NB4 (cell line): ENCODE data around the gene SLC28A3.
"Not testable (repeated sequence)": the region's sequence is repeated elsewhere in the genome, so short reads cannot be mapped to it uniquely, and the experiment has no call there.

Experiments
- DNase-seq: peaks from one replicate; pipeline ENCODE4 v3.0.0; 2010; ENCODE audit warnings: low read depth
- H3K4me3 ChIP-seq: one replicate; pipeline ENCODE4 v1.5.1; 2011; ENCODE audit warnings: mild to moderate bottlenecking, low read depth, low read length, moderate library complexity
- CTCF ChIP-seq: IDR thresholded peaks from one replicate; pipeline ENCODE4 v1.5.1; 2012; ENCODE audit warnings: low read depth, low read length
- MAX ChIP-seq: IDR thresholded peaks from 2 replicates; pipeline ENCODE4 v1.6.1; 2011; ENCODE audit warnings: low read depth, low read length
- MYC ChIP-seq: IDR thresholded peaks from 2 replicates; pipeline ENCODE4 v1.6.1; 2011; ENCODE audit warnings: low read depth, low read length
- POLR2A ChIP-seq: IDR thresholded peaks from 2 replicates; pipeline ENCODE4 v1.6.1; 2011; ENCODE audit warnings: mild to moderate bottlenecking; ENCODE audit not compliant: insufficient read length; ENCODE audit errors: extremely low read depth

Gene SLC28A3

GRCh38 chr9:84340535-84340934 is at the start of gene SLC28A3:
TSS of gene SLC28A3 (minus strand) at chr9:84340758. CDS start at chr9:84340633, 125 bp downstream.
- no peak within 1 kb of the TSS for H3K4me3 ChIP-seq
- DNase-seq: no peak
- TF ChIP-seq MYC (no peak), CTCF (no peak)

- H3K4me3 ChIP-seq, DNase-seq: not testable (repeated sequence)
Observed at GRCh38 chr9:84390254-84390653, 49.7 kb upstream of the SLC28A3 start.

GRCh38 chr9:84387821-84388220 is 47.3 kb upstream of the SLC28A3 start:
- TF ChIP-seq MAX (no peak), CTCF (no peak), POLR2A (no peak), MYC (no peak)
- H3K4me3 ChIP-seq: no peak overlapping the region
- peak; percentile 25 for DNase-seq

- no peak for TF ChIP-seq MYC
- TF ChIP-seq POLR2A: no peak
- no peak for TF ChIP-seq CTCF
- TF ChIP-seq MAX: no peak
- H3K4me3 ChIP-seq: no peak overlapping the region
- DNase-seq: no peak
Observed at GRCh38 chr9:84386753-84387152, 46.2 kb upstream of the SLC28A3 start.

GRCh38 chr9:84385386-84386040 is 45.0 kb upstream of the SLC28A3 start:
- TF ChIP-seq MYC: no peak
- TF ChIP-seq MAX: no peak
- TF ChIP-seq CTCF: no peak
- TF ChIP-seq POLR2A: no peak
- no peak for DNase-seq
- no peak overlapping the region for H3K4me3 ChIP-seq

GRCh38 chr9:84384617-84385016 is 44.1 kb upstream of the SLC28A3 start:
- DNase-seq: no peak
- no peak overlapping the region for H3K4me3 ChIP-seq
- no peak for TF ChIP-seq MYC
- no peak for TF ChIP-seq MAX
- no peak for TF ChIP-seq POLR2A
- no peak for TF ChIP-seq CTCF
